ENCODE data around the gene TCEAL4.

TCEAL4 gene

GRCh38 chrX:103560256-103560655, 25.1 kb upstream of the TCEAL4 start:
- WGBS (ENCODE audit: extremely low coverage, insufficient coverage, insufficient read length) = no CpG with 5 or more reads among the region's 1 CpG
- Histone ChIP-seq H2AK5ac (ENCODE audit: low read length) (no peak overlapping the region), H3K18ac (ENCODE audit: low read length) (no peak overlapping the region), H4K91ac (ENCODE audit: low read depth, low read length) (no peak overlapping the region), H3K27me3 (ENCODE audit: insufficient read depth, low read length) (no peaks in the 10 kb centered on the region), H3K79me1 (ENCODE audit: low read length) (no peaks in the 10 kb centered on the region), H3K4me2 (ENCODE audit: low read length) (no peak overlapping the region), H4K12ac (ENCODE audit: low read depth, low read length) (no peak overlapping the region), H3K4me1 (ENCODE audit: control insufficient read depth in 1 of 2, insufficient read depth in 2 of 2, low read length in 2 of 2) (no peaks in the 10 kb centered on the region), H2BK12ac (ENCODE audit: low read length) (no peak overlapping the region), H3K9ac (ENCODE audit: low read length) (no peak overlapping the region), H3K9me3 (ENCODE audit: insufficient read depth, low read depth, low read length) (no peaks in the 10 kb centered on the region), H3K23ac (ENCODE audit: low read length) (no peak overlapping the region), H4K8ac (ENCODE audit: low read depth, low read length) (no peak overlapping the region), H3K4ac (ENCODE audit: low read depth, low read length) (no peak overlapping the region), H2AFZ (ENCODE audit: insufficient read depth, low read length, poor library complexity) (no peak overlapping the region), H3K36me3 (ENCODE audit: control insufficient read depth in 1 of 2, insufficient read depth in 2 of 2, low read length in 2 of 2) (no peaks in the 10 kb centered on the region), H2BK120ac (ENCODE audit: insufficient read depth, low read length, poor library complexity) (no peak overlapping the region), H3K4me3 (ENCODE audit: low read depth, low read length) (no peak overlapping the region), H3K14ac (ENCODE audit: low read length) (no peak overlapping the region), H3K79me2 (ENCODE audit: control insufficient read depth, insufficient read depth, low read length, poor library complexity) (no peaks in the 10 kb centered on the region), H2BK5ac (ENCODE audit: low read depth, low read length, poor library complexity) (no peak overlapping the region), H3K27ac (ENCODE audit: low read depth, low read length) (no peak overlapping the region)
- no peak for DNase-seq

GRCh38 chrX:103562801-103563200, 22.5 kb upstream of the TCEAL4 start:
- no peak overlapping the region for H2BK12ac ChIP-seq (ENCODE audit: low read length)
- H3K4me2 ChIP-seq (ENCODE audit: low read length) = no peak overlapping the region
- WGBS (ENCODE audit: extremely low coverage, insufficient coverage, insufficient read length) = no CpG with 5 or more reads among the region's 2 CpGs
- H3K18ac ChIP-seq (ENCODE audit: low read length) = no peak overlapping the region
- no peak overlapping the region for H3K9ac ChIP-seq (ENCODE audit: low read length)
- H3K27me3 ChIP-seq (ENCODE audit: insufficient read depth, low read length) = no peaks in the 10 kb centered on the region
- H3K23ac ChIP-seq (ENCODE audit: low read length) = no peak overlapping the region
- H3K79me2 ChIP-seq (ENCODE audit: control insufficient read depth, insufficient read depth, low read length, poor library complexity) = no peaks in the 10 kb centered on the region
- no peak overlapping the region for H2AFZ ChIP-seq (ENCODE audit: insufficient read depth, low read length, poor library complexity)
- H4K91ac ChIP-seq (ENCODE audit: low read depth, low read length) = no peak overlapping the region
- H3K9me3 ChIP-seq (ENCODE audit: insufficient read depth, low read depth, low read length) = no peaks in the 10 kb centered on the region
- H3K79me1 ChIP-seq (ENCODE audit: low read length) = no peaks in the 10 kb centered on the region
- H3K4me3 ChIP-seq (ENCODE audit: low read depth, low read length) = no peak overlapping the region
- no peaks in the 10 kb centered on the region for H3K36me3 ChIP-seq (ENCODE audit: control insufficient read depth in 1 of 2, insufficient read depth in 2 of 2, low read length in 2 of 2)
- DNase-seq = no peak
- no peak overlapping the region for H2AK5ac ChIP-seq (ENCODE audit: low read length)
- no peaks in the 10 kb centered on the region for H3K4me1 ChIP-seq (ENCODE audit: control insufficient read depth in 1 of 2, insufficient read depth in 2 of 2, low read length in 2 of 2)
- H2BK5ac ChIP-seq (ENCODE audit: low read depth, low read length, poor library complexity) = no peak overlapping the region
- no peak overlapping the region for H3K4ac ChIP-seq (ENCODE audit: low read depth, low read length)
- no peak overlapping the region for H2BK120ac ChIP-seq (ENCODE audit: insufficient read depth, low read length, poor library complexity)
- H3K27ac ChIP-seq (ENCODE audit: low read depth, low read length) = no peak overlapping the region
- no peak overlapping the region for H3K14ac ChIP-seq (ENCODE audit: low read length)
- H4K12ac ChIP-seq (ENCODE audit: low read depth, low read length) = no peak overlapping the region
- no peak overlapping the region for H4K8ac ChIP-seq (ENCODE audit: low read depth, low read length)

- Histone ChIP-seq H3K4me2 (ENCODE audit: low read length) (no peak overlapping the region), H2BK12ac (ENCODE audit: low read length) (no peak overlapping the region), H3K27ac (ENCODE audit: low read depth, low read length) (no peak overlapping the region), H3K9ac (ENCODE audit: low read length) (no peak overlapping the region), H3K79me1 (ENCODE audit: low read length) (no peaks in the 10 kb centered on the region), H3K27me3 (ENCODE audit: insufficient read depth, low read length) (no peaks in the 10 kb centered on the region), H2BK5ac (ENCODE audit: low read depth, low read length, poor library complexity) (no peak overlapping the region), H3K9me3 (ENCODE audit: insufficient read depth, low read depth, low read length) (no peaks in the 10 kb centered on the region), H3K23ac (ENCODE audit: low read length) (no peak overlapping the region), H2BK120ac (ENCODE audit: insufficient read depth, low read length, poor library complexity) (no peak overlapping the region), H3K14ac (ENCODE audit: low read length) (no peak overlapping the region), H3K79me2 (ENCODE audit: control insufficient read depth, insufficient read depth, low read length, poor library complexity) (no peaks in the 10 kb centered on the region), H4K8ac (ENCODE audit: low read depth, low read length) (no peak overlapping the region), H3K18ac (ENCODE audit: low read length) (no peak overlapping the region), H3K36me3 (ENCODE audit: control insufficient read depth in 1 of 2, insufficient read depth in 2 of 2, low read length in 2 of 2) (no peaks in the 10 kb centered on the region), H3K4me1 (ENCODE audit: control insufficient read depth in 1 of 2, insufficient read depth in 2 of 2, low read length in 2 of 2) (no peaks in the 10 kb centered on the region), H4K12ac (ENCODE audit: low read depth, low read length) (no peak overlapping the region), H3K4me3 (ENCODE audit: low read depth, low read length) (no peak overlapping the region), H2AFZ (ENCODE audit: insufficient read depth, low read length, poor library complexity) (no peak overlapping the region), H3K4ac (ENCODE audit: low read depth, low read length) (no peak overlapping the region), H2AK5ac (ENCODE audit: low read length) (no peak overlapping the region), H4K91ac (ENCODE audit: low read depth, low read length) (no peak overlapping the region)
- no CpG with 5 or more reads among the region's 4 CpGs for WGBS (ENCODE audit: extremely low coverage, insufficient coverage, insufficient read length)
- DNase-seq = no peak
Measured at GRCh38 chrX:103565197-103565596, 20.1 kb upstream of the TCEAL4 start.

- H2AK5ac ChIP-seq (ENCODE audit: low read length) = no peak overlapping the region
- H2AFZ ChIP-seq (ENCODE audit: insufficient read depth, low read length, poor library complexity) = no peak overlapping the region
- no peak overlapping the region for H3K4me3 ChIP-seq (ENCODE audit: low read depth, low read length)
- no peak overlapping the region for H3K27ac ChIP-seq (ENCODE audit: low read depth, low read length)
- no peaks in the 10 kb centered on the region for H3K36me3 ChIP-seq (ENCODE audit: control insufficient read depth in 1 of 2, insufficient read depth in 2 of 2, low read length in 2 of 2)
- WGBS (ENCODE audit: extremely low coverage, insufficient coverage, insufficient read length) = no CpG with 5 or more reads among the region's 1 CpG
- no peak overlapping the region for H4K91ac ChIP-seq (ENCODE audit: low read depth, low read length)
- no peaks in the 10 kb centered on the region for H3K9me3 ChIP-seq (ENCODE audit: insufficient read depth, low read depth, low read length)
- no peak overlapping the region for H3K23ac ChIP-seq (ENCODE audit: low read length)
- H4K8ac ChIP-seq (ENCODE audit: low read depth, low read length) = no peak overlapping the region
- no peaks in the 10 kb centered on the region for H3K79me1 ChIP-seq (ENCODE audit: low read length)
- no peaks in the 10 kb centered on the region for H3K4me1 ChIP-seq (ENCODE audit: control insufficient read depth in 1 of 2, insufficient read depth in 2 of 2, low read length in 2 of 2)
- no peaks in the 10 kb centered on the region for H3K79me2 ChIP-seq (ENCODE audit: control insufficient read depth, insufficient read depth, low read length, poor library complexity)
- peak in 1 of 2 donors; percentile 26 for DNase-seq
- no peak overlapping the region for H2BK12ac ChIP-seq (ENCODE audit: low read length)
- no peak overlapping the region for H4K12ac ChIP-seq (ENCODE audit: low read depth, low read length)
- no peaks in the 10 kb centered on the region for H3K27me3 ChIP-seq (ENCODE audit: insufficient read depth, low read length)
- H3K9ac ChIP-seq (ENCODE audit: low read length) = no peak overlapping the region
- H3K18ac ChIP-seq (ENCODE audit: low read length) = no peak overlapping the region
- no peak overlapping the region for H3K4ac ChIP-seq (ENCODE audit: low read depth, low read length)
- no peak overlapping the region for H2BK5ac ChIP-seq (ENCODE audit: low read depth, low read length, poor library complexity)
- no peak overlapping the region for H3K14ac ChIP-seq (ENCODE audit: low read length)
- no peak overlapping the region for H3K4me2 ChIP-seq (ENCODE audit: low read length)
- H2BK120ac ChIP-seq (ENCODE audit: insufficient read depth, low read length, poor library complexity) = no peak overlapping the region
Measured at GRCh38 chrX:103565752-103566151, 19.6 kb upstream of the TCEAL4 start.
